Activated CD8-positive, alpha-beta memory T cell treated with anti-CD3 and anti-CD28 coated beads, Interleukin-2, amount 50 U/mL, for 48 hours (primary cell): ENCODE measurements around the gene PIGL.

Experiments
- DNase-seq: peaks from one replicate; pipeline ENCODE4 v3.0.0-alpha.2; 2020

The PIGL gene

GRCh38 chr17:16361874-16362273 is 144.9 kb downstream of the PIGL start:
- no peak for DNase-seq

GRCh38 chr17:16363749-16364536 is 146.9 kb downstream of the PIGL start:
- peak; percentile 86 for DNase-seq

GRCh38 chr17:16364625-16365024 is 147.6 kb downstream of the PIGL start:
- no peak for DNase-seq

GRCh38 chr17:16371742-16372141 is 154.7 kb downstream of the PIGL start:
- DNase-seq: no peak

GRCh38 chr17:16374146-16374938 is 157.3 kb downstream of the PIGL start:
- DNase-seq: no peak
